DMS114 treated with DMSO at 0.1 percent for 48 hours (cell line): Measurements from ENCODE around the gene MYT1.
"Not testable (repeated sequence)": the region's sequence is repeated elsewhere in the genome, so short reads cannot be mapped to it uniquely, and the experiment has no call there.

Experiments
- DNase-seq: peaks from one replicate; lab custom pipeline; 2025; ENCODE audit not compliant: unreplicated experiment; lab: John Stamatoyannopoulos, UW

The MYT1 gene

GRCh38 chr20:64228751-64229506 is 64.7 kb downstream of the MYT1 start:
- DNase-seq = no peak

- DNase-seq = no peak
These were observed 65.3 kb downstream of the MYT1 start for GRCh38 chr20:64229507-64230061.

DNA sequence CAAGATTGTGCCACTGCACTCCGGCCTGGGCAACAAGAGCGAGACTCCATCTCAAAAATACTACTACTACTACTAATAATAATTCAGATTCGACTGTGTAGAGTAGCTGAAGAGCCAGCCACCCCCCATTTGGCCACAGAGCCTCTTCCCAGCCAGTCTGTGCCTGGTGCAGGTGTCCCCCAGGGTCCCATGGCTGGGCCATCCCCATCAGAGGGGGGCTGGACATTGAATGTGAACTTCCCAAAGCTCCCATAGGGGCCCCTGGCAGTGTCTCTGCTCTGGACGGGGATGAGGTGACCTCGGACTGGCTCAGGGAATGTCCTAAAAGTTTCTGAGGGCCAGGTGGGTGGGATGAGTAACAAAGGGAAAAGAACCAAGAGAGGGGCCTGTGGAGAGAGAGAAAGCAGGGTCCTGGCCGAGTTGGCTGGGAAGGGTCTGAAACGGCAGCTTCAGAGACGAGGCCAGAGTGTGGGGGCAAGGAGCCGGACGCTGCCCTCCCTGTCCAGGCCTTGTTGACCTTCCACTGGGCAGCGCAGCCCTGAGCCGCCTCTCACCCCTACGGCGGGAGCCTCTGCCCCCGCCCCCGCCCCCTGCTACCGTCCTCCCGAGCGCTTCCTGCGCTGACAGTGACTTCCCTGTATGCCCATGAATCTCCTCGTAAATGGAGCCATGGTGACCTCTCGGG is 66.4 kb downstream of the MYT1 start:
- DNase-seq = no peak

GRCh38 chr20:64231621-64232550 is 67.6 kb downstream of the MYT1 start:
- DNase-seq = no peak

- no peak for DNase-seq
These were observed 68.5 kb downstream of the MYT1 start for GRCh38 chr20:64232794-64233193.

DNA sequence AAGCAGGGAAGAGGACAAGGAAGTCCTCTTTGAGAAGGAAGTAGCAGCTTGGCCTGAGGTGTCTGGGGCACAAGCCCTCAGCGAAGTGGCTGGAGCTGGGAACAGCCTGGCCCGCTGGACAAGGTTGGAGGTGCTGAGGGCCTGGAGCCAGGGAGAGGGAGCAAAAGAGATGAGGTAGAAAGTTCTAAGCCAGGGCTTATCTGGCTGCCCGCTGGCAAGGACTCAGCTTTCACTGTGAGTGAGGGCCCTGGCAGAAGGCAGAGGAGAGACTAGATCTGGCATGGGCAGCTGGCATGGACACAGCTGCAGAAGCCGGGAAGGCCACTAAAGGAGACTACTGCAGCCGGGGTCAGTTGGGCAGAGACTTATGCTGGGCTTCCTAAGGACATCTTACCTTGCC is 69.5 kb downstream of the MYT1 start:
- DNase-seq = no peak

GRCh38 chr20:64234291-64234791 is 70.1 kb downstream of the MYT1 start:
- no peak for DNase-seq

DNA sequence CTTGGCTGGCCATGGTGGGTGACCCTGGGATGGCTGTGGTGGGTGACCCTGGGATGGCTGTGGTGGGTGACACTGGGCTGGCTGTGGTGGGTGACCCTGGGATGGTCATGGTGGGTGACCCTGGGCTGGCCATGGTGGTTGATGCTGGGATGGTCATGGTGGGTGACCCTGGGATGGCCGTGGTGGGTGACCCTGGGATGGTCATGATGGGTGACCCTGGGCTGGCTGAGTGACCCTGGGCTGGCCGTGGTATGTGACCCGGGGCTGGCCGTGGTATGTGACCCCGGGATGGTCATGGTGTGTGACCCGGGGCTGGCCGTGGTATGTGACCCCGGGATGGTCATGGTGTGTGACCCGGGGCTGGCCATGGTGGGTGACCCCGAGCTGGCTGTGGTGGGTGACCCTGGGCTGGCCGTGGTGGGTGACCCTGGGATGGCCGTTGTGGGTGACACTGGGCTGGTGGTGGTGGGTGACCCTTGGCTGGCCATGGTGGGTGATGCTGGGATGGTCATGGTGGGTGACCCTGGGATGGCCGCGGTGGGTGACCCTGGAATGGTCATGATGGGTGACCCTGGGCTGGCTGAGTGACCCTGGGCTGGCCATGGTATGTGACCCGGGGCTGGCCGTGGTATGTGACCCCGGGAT is 70.8 kb downstream of the MYT1 start:
- DNase-seq = not testable (repeated sequence)

DNA sequence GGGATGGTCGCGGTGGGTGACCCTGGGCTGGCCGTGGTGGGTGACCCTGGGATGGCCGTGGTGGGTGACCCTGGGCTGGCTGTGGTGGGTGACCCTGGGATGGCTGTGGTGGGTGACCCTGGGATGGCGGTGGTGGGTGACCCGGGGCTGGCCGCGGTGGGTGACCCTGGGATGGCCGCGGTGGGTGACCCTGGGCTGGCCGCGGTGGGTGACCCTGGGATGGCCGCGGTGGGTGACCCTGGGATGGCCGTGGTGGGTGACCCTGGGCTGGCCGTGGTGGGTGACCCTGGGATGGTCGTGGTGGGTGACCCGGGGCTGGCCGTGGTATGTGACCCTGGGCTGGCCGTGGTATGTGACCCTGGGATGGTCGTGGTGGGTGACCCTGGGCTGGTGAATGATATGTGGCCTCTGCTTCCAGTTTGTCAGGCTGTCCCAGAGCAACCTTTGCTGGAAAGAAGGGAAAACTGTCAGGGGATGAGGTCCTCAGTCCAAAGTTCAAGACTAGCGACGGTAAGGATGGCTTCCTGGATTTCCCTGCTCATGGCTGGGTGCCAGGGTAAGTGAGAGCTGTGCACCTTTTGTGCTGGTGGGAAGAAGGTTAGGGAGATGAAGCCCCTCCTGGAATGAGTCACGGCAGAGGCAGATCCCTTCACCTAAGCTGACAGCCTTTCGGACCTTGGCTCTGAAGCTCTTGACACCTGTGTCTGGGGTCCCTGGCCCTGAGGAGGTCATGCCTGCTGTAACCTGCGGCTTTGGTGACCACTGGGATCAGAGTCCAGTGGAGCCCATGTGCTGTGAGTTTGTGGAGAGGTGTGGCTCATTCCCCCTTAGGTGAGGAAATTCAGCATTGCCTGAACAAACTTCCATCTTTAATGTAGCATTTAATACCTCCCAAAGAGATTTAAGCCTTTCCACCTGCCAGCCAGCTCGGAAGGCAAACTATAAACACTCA is 72.2 kb downstream of the MYT1 start:
- DNase-seq = no peak

- DNase-seq = no peak
These were observed 73.1 kb downstream of the MYT1 start for GRCh38 chr20:64237316-64237715.

- no peak for DNase-seq
These were observed 74.0 kb downstream of the MYT1 start for GRCh38 chr20:64238115-64238825.

DNA sequence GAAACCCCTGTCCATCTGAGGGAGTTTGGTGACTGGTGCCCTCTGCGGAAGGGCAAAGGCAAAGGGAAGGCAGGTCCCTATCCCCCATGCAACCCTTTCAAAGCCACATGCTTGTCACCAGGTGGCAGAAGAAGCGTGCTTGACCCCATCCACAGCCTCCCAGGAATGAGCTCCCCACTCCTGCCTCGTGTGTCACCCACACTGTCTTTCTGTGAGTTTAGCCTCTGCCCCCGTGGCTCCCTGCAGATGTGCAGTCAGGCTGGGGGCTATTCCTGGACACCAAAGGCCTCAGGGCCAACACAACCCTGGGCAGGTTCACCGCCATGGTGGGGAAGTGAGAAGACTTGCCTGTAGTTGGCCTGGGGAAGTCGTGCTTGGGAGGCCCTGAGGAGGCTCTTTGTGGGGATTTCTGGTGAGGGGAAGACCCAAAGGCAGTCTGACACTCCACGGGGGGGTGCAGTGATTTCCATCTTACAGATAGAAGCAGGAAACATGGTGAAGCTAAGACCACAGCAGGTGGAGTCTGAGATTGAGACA is 74.7 kb downstream of the MYT1 start:
- no peak for DNase-seq

GRCh38 chr20:64239449-64240242 is 75.4 kb downstream of the MYT1 start:
- no peak for DNase-seq

GRCh38 chr20:64240243-64241015 is 76.2 kb downstream of the MYT1 start:
- no peak for DNase-seq

DNA sequence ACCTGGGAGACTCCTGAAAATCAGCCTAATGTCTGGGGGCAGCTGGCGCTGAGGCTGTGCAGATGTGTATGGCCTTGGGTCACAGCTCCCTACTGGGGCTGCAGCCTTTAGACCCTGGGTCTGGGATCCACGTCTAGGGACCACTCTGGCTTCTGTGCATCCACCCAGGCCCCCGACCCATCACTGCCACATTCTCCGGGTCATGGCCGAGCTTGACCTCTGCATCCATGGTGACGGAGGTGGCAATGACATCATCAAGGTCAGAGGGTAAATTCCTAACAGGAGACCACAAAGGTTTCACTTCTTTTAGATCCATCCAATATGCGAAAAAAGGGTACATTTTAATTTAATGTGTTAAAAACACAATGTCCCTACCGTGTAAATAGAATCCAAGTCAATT is 76.8 kb downstream of the MYT1 start:
- no peak for DNase-seq

GRCh38 chr20:64242003-64242796 is 77.9 kb downstream of the MYT1 start:
- DNase-seq = no peak
